K562 (cell line): ENCODE results near the gene ABHD17C. TPM values are rescaled to one million over a fixed set of nuclear protein-coding genes. Genes with fewer than 3 reads are reported as not detected.

ENCODE experiments used
- ATAC-seq: fragments of 200-7000 bp; cut with Tn5 transposase; 3 replicates; pipeline ENCODE4 v1.9.1; 2020; ENCODE audit warnings: moderate library complexity
- BruUV-seq: library from RNA; stranded (reverse); fragments of 400-500 nt; replicated peaks from 2 replicates; lab custom pipeline; 2021; lab: Mats Ljungman, UMichigan
- CTCF ChIA-PET: fragments of 300-600 bp; formaldehyde crosslinking; extraction: SDS; loops from one replicate; lab custom pipeline; 2021; ENCODE audit warnings: low intra/inter-chr PET ratio; lab: Yijun Ruan, JAX
- POLR2A ChIA-PET: fragments of 300-600, 350-650 bp; sonication (Branson Sonifier 250); formaldehyde crosslinking; extraction: SDS; loops from one replicate; lab custom pipeline; 2021; ENCODE audit warnings: antibody characterized with exemption, inconsistent platforms; lab: Yijun Ruan, JAX
- DNase-seq, 4 experiments: peaks; one replicate each; pipeline versions ENCODE4 v3.0.0 to v3.0.0-alpha.2; 2011 to 2018; ENCODE audit warnings: low spot score in 3 of 4, mixed read lengths in 3 of 4; ENCODE audit errors: extremely low read depth in 1 of 4
- FAIRE-seq: peaks from 2 replicates; lab custom pipeline; 2011; peaks lifted over from hg19 to GRCh38; lab: Jason Lieb, UNC
- H2AFZ ChIP-seq: 2 replicates; pipeline ENCODE4 v1.6.0; 2011; ENCODE audit warnings: low read depth, low read length, control low read depth, inconsistent platforms
- H3K27ac ChIP-seq: fragments of 200-600 bp; 3 replicates; pipeline ENCODE4 v1.8.0; 2011; ENCODE audit warnings: low read depth, mild to moderate bottlenecking, control low read depth, inconsistent platforms, low read length, moderate library complexity, mixed read lengths; ENCODE audit errors: extremely low read depth
- H3K27me3 ChIP-seq, 2 experiments: fragments of 300-600 bp in 1 of 2; 2 replicates in 1 of 2; 3 replicates in 1 of 2; pipeline versions ENCODE4 v1.6.0 to v1.8.0; 2011; ENCODE audit warnings: inconsistent platforms in 2 of 2, low read length in 2 of 2, mild to moderate bottlenecking in 1 of 2, mixed read lengths in 1 of 2, moderate library complexity in 1 of 2; ENCODE audit not compliant: control insufficient read depth in 2 of 2, insufficient read depth in 2 of 2
- H3K36me3 ChIP-seq: fragments of 300-600 bp; 3 replicates; pipeline ENCODE4 v1.8.0; 2011; ENCODE audit warnings: mild to moderate bottlenecking, low read length, inconsistent platforms; ENCODE audit not compliant: control insufficient read depth, insufficient read depth
- H3K4me1 ChIP-seq, 2 experiments: fragments of 200-600 bp in 1 of 2; replicated peaks in 1 of 2; 2 replicates in 1 of 2; 3 replicates in 1 of 2; pipeline versions ENCODE4 v1.5.1 to v1.8.0; 2011; ENCODE audit warnings: inconsistent platforms in 2 of 2, low read length in 2 of 2, mild to moderate bottlenecking in 1 of 2, mixed read lengths in 1 of 2, moderate library complexity in 1 of 2; ENCODE audit not compliant: control insufficient read depth in 2 of 2, insufficient read depth in 2 of 2
- H3K4me2 ChIP-seq: 2 replicates; pipeline ENCODE4 v1.6.1; 2011; ENCODE audit warnings: low read length, control low read depth, inconsistent platforms, mixed read lengths; ENCODE audit not compliant: insufficient read depth
- H3K4me3 ChIP-seq: fragments of 200-600 bp; sonication (generic), shearing (Covaris generic); 2 replicates; pipeline ENCODE4 v1.5.1; 2016; ENCODE audit warnings: control low read depth, inconsistent platforms
- H3K79me2 ChIP-seq: fragments of 200-600 bp; 3 replicates; pipeline ENCODE4 v1.8.0; 2011; ENCODE audit warnings: low read length, inconsistent platforms; ENCODE audit not compliant: control insufficient read depth, insufficient read depth
- H3K9ac ChIP-seq, 2 experiments: 2 replicates each; pipeline versions ENCODE4 v1.6.0 to v1.6.1; 2011; ENCODE audit warnings: low read depth in 2 of 2, low read length in 2 of 2, control low read depth in 1 of 2, inconsistent platforms in 1 of 2, mild to moderate bottlenecking in 1 of 2, mixed read lengths in 1 of 2; ENCODE audit not compliant: insufficient read depth in 1 of 2
- H3K9me1 ChIP-seq: one replicate; pipeline ENCODE4 v1.6.0; 2011; ENCODE audit warnings: inconsistent platforms, mild to moderate bottlenecking, low read length, moderate library complexity; ENCODE audit not compliant: control insufficient read depth, insufficient read depth
- H3K9me3 ChIP-seq: replicated peaks from 2 replicates; pipeline ENCODE4 v1.5.1; 2011; ENCODE audit warnings: low read depth, low read length, inconsistent platforms; ENCODE audit not compliant: control insufficient read depth, insufficient read depth
- H4K20me1 ChIP-seq: replicated peaks from 2 replicates; pipeline ENCODE4 v1.6.1; 2011; ENCODE audit warnings: low read length, inconsistent platforms, mixed read lengths; ENCODE audit not compliant: control insufficient read depth, insufficient read depth
- CEBPG ChIP-seq, 3 experiments: fragments of 200-800 bp in 1 of 3; sonication (Bioruptor generic) in 1 of 3; sonication (generic) in 1 of 3; formaldehyde crosslinking in 1 of 3; IDR thresholded peaks in 2 of 3; conservative IDR thresholded peaks in 1 of 3; 2 replicates each; pipeline versions ENCODE4 v1.6.1 to v1.8.0; 2016 to 2022; ENCODE audit warnings: missing compliant biosample characterization in 2 of 3, missing genetic modification characterization in 2 of 3, mild to moderate bottlenecking in 1 of 3, missing genetic modification reagents in 1 of 3
- DNMT1 ChIP-seq: fragments of 450-650 bp; IDR thresholded peaks from 2 replicates; pipeline ENCODE4 v1.6.1; 2016; ENCODE audit warnings: antibody characterized with exemption, mild to moderate bottlenecking
- GABPA ChIP-seq: fragments of 200-800 bp; sonication (Bioruptor generic); conservative IDR thresholded peaks from 2 replicates; pipeline ENCODE4 v1.6.1; 2016; ENCODE audit warnings: low read depth, missing genetic modification characterization, missing compliant biosample characterization
- MTA2 ChIP-seq: fragments of 450-650 bp; IDR thresholded peaks from 2 replicates; pipeline ENCODE4 v1.6.1; 2016; ENCODE audit warnings: low read depth
- PYGO2 ChIP-seq: fragments of 450-650 bp; IDR thresholded peaks from 2 replicates; pipeline ENCODE4 v1.6.1; 2016; ENCODE audit warnings: mild to moderate bottlenecking, missing genetic modification characterization, moderate library complexity, missing compliant biosample characterization
- SRF ChIP-seq, 2 experiments: fragments of 250-450, 450-650 bp in 1 of 2; sonication (Bioruptor Pico) in 1 of 2; sonication (generic) in 1 of 2; formaldehyde crosslinking; IDR thresholded peaks; 2 replicates each; pipeline versions ENCODE4 v1.5.0 to v1.5.1; 2020 to 2022; ENCODE audit warnings: mild to moderate bottlenecking in 1 of 2, missing genetic modification reagents in 1 of 2
- STAG1 ChIP-seq: sonication (generic); formaldehyde crosslinking; IDR thresholded peaks from 2 replicates; pipeline ENCODE4 v1.5.0; 2020; ENCODE audit warnings: missing genetic modification reagents, borderline replicate concordance
- TAF15 ChIP-seq: fragments of 200-400 bp; formaldehyde crosslinking; IDR thresholded peaks from 2 replicates; pipeline ENCODE4 v1.6.1; 2017; ENCODE audit warnings: mild to moderate bottlenecking, low read depth, low read length, moderate library complexity
- ZNF57 ChIP-seq: fragments of 450-650 bp; formaldehyde crosslinking; IDR thresholded peaks from 2 replicates; pipeline ENCODE4 v1.4.0; 2020; ENCODE audit warnings: mild to moderate bottlenecking, moderate library complexity
- WGBS: fragments of 100-300 bp; shearing (Covaris generic); methylation state at CpG from one replicate; pipeline ENCODE4 v1.1.6; 2016; ENCODE audit warnings: low coverage, mixed read lengths; ENCODE audit not compliant: insufficient coverage; ENCODE audit errors: missing lambda C conversion rate; 5-methylcytosine and 5-hydroxymethylcytosine counted together
- in situ Hi-C: fragments of 300-500 bp; cut with MboI; formaldehyde crosslinking; loops from 4 replicates; pipeline ENCODE4 v1.15.0; 2018; ENCODE audit warnings: inconsistent platforms, mixed read lengths
- intact Hi-C: fragments of 100-400 bp; cut with micrococcal nuclease; formaldehyde crosslinking; loops from 2 replicates; pipeline ENCODE4 v1.14.2; 2022
- polyA plus RNA-seq, 8 experiments: library from polyadenylated mRNA; depleted of rRNA in 4 of 8; stranded (reverse) in 5 of 8; unstranded in 3 of 8; fragments of >200 nt; fragmentation: Nextera tagmentation in 2 of 8; fragmentation: Illumina TruSeq in 1 of 8; extraction: Ambion mirVana in 2 of 8; extraction: Trizol in 1 of 8; gene quantifications; 2 replicates each; pipeline versions ENCODE4 v1.2.1 to v1.2.3, GENCODE V29; 2011 to 2014; ENCODE audit warnings: inconsistent platforms in 1 of 8, missing spikeins in 1 of 8
- total RNA-seq, 7 experiments: library from RNA; depleted of rRNA in 6 of 7; stranded (reverse); fragments of >200 nt in 6 of 7; fragmentation: Illumina TruSeq in 2 of 7; extraction: Trizol in 2 of 7; gene quantifications; 2 replicates each; pipeline versions ENCODE4 v1.2.1 to v1.2.3, GENCODE V29; 2011 to 2021; ENCODE audit warnings: low replicate concordance in 1 of 7
- TF ChIP-seq, protein P1 (sequence below): IDR thresholded peaks from 2 replicates; pipeline ENCODE4 v1.6.1; 2011; ENCODE audit not compliant: insufficient read length; ENCODE audit errors: extremely low read depth

Gene ABHD17C
- total and polyA plus RNA-seq, 9 of the 15 experiments (the other 6 are each of a cell fraction or from before 2014, with no cell fraction given): 0.04 to 0.42 (median 0.19) TPM; not detected in 1

GRCh38 chr15:80750575-80750974 lies 55.5 kb downstream of the ABHD17C start:
- DNase-seq (no peak), FAIRE-seq (no peak), ATAC-seq (no peak)
- ChIA-PET POLR2A (no interaction called here), CTCF (interaction anchor here (0.7 kb wide), 1 partner anchor 189 kb away, joined by 3 read pairs; no protein-coding TSS in a partner anchor)
- Histone ChIP-seq H3K4me3 (no peak overlapping the region), H3K27me3 (peaks cover 6 to 20% of the 10 kb centered on the region in 2 experiments; a peak in 4 of 5 replicates), H3K9me3 (no peaks in the 10 kb centered on the region), H3K4me1 (no peaks in the 10 kb centered on the region; a peak in 1 of 5 replicates), H3K9ac (no peak overlapping the region), H2AFZ (no peak overlapping the region), H3K4me2 (no peak overlapping the region), H3K9me1 (no peaks in the 10 kb centered on the region), H3K27ac (no peak overlapping the region), H3K79me2 (no peaks in the 10 kb centered on the region), H3K36me3 (no peaks in the 10 kb centered on the region), H4K20me1 (no peaks in the 10 kb centered on the region)
- in situ Hi-C loops (no loop called here), intact Hi-C loops (no loop called here)
- 0% methylated on average over 4 of the region's 4 CpGs for WGBS
- BruUV-seq: no TSS peak
- TF ChIP-seq PYGO2 (tag): no peak
- TF ChIP-seq TAF15: no peak
- TF ChIP-seq DNMT1: no peak
- TF ChIP-seq CEBPG (CRISPR knock-in tag; IDR thresholded peaks at IDR 0.05): no peak
- TF ChIP-seq CEBPG (tag; conservative IDR thresholded peaks at IDR 0.05 in 1 of 2, IDR thresholded peaks at IDR 0.05 in 1 of 2): no peak
- TF ChIP-seq GABPA (tag): no peak
- TF ChIP-seq ZNF57 (CRISPR knock-in tag): no peak
- no peak for TF ChIP-seq MTA2
- no peak for TF ChIP-seq SRF (CRISPR knock-in tag; IDR thresholded peaks at IDR 0.05)
- TF ChIP-seq, protein P1, sequence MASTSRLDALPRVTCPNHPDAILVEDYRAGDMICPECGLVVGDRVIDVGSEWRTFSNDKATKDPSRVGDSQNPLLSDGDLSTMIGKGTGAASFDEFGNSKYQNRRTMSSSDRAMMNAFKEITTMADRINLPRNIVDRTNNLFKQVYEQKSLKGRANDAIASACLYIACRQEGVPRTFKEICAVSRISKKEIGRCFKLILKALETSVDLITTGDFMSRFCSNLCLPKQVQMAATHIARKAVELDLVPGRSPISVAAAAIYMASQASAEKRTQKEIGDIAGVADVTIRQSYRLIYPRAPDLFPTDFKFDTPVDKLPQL: no peak
- TF ChIP-seq STAG1 (CRISPR knock-in tag): no peak
- TF ChIP-seq, all 486 proteins: peak for 0
